ENCODE data around the gene TTK. TPM values are rescaled to one million over a fixed set of nuclear protein-coding genes. Genes with fewer than 3 reads are reported as not detected.

Gene TTK
- polyA plus RNA-seq, 1 experiment = 5.1 TPM

DNA sequence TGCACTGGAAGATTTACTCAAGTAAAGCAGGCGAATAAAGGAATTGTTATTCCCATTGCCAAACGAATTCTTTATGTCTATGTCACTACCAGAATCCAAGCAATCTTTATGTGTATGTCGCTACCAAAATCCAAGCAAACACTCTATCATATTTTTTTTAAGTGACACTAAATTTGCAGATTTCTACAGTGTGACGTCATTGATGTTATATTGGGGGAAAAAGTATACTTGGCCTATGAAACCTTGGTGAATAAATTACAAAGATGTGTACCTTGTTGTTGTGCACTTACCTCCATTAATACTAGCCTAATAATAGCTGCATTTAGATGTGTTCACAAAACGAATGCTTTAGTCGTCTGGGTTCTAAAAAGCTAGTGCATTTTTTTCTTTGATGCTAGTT is 957 bp downstream of the TTK start:
- DNase-seq (ENCODE audit: low read depth) = no peak
- ChIA-PET CTCF (no interaction called here), POLR2A (interaction anchor here (0.6 kb wide), 1 partner anchor 794 kb away, joined by 8 read pairs; no protein-coding TSS in a partner anchor)
- peak overlapping the region; percentile 81 for H3K4me3 ChIP-seq (ENCODE audit: low read depth, low read length)
- TF ChIP-seq, protein P1, sequence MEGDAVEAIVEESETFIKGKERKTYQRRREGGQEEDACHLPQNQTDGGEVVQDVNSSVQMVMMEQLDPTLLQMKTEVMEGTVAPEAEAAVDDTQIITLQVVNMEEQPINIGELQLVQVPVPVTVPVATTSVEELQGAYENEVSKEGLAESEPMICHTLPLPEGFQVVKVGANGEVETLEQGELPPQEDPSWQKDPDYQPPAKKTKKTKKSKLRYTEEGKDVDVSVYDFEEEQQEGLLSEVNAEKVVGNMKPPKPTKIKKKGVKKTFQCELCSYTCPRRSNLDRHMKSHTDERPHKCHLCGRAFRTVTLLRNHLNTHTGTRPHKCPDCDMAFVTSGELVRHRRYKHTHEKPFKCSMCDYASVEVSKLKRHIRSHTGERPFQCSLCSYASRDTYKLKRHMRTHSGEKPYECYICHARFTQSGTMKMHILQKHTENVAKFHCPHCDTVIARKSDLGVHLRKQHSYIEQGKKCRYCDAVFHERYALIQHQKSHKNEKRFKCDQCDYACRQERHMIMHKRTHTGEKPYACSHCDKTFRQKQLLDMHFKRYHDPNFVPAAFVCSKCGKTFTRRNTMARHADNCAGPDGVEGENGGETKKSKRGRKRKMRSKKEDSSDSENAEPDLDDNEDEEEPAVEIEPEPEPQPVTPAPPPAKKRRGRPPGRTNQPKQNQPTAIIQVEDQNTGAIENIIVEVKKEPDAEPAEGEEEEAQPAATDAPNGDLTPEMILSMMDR (IDR thresholded peaks at IDR 0.05; ENCODE audit: insufficient read depth, low read depth, low read length) = no peak
- H3K27me3 ChIP-seq (ENCODE audit: control insufficient read depth, insufficient read depth, low read length) = no peaks in the 10 kb centered on the region
- H3K36me3 ChIP-seq (ENCODE audit: control insufficient read depth, insufficient read depth, low read length) = no peaks in the 10 kb centered on the region

DNA sequence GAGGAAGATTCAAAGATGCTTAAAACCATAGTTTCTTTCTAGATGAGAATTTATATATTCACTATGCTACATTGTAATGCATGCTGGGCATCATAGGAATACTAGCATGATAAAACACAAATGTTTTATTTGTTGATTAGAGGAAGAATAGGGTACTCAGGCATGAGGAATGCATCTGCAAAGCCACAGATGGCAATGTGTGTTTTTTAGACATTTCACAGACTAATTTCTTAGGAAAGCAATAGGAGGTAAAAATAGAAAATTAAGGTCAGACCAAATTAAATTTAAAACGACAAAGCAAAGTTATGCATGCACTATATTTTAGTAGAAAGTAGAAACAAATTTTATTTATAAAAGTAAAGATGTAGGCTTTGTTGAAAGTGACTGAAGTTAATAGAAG is 2.1 kb downstream of the TTK start:
- no peak overlapping the region for H3K4me3 ChIP-seq (ENCODE audit: low read depth, low read length)
- no peaks in the 10 kb centered on the region for H3K36me3 ChIP-seq (ENCODE audit: control insufficient read depth, insufficient read depth, low read length)
- TF ChIP-seq, protein P1 (IDR thresholded peaks at IDR 0.05; ENCODE audit: insufficient read depth, low read depth, low read length) = no peak
- DNase-seq (ENCODE audit: low read depth) = no peak
- POLR2A ChIA-PET = no interaction called here
- no peaks in the 10 kb centered on the region for H3K27me3 ChIP-seq (ENCODE audit: control insufficient read depth, insufficient read depth, low read length)
- CTCF ChIA-PET = interaction anchor here (1.0 kb wide), 1 partner anchor 58 kb away, joined by 3 read pairs; no protein-coding TSS in a partner anchor

DNA sequence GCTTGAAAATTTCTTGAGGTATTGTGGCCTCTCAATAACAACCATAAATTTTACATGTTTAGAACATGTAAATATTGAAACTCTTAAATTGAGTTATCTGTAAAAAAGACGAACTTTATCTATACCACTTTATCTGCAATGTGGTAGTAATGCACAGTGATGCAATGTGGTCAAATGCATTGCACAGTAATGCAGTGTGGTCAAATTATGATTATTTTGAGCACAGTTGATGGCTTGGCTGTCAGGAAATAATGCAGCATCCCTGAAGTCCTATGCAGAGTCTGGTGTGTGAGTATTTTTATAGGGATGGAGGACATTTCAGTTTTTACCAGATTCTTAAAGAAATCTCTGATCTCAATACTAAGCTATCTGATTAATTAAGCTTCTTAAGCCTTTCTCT is 5.1 kb downstream of the TTK start:
- ChIA-PET CTCF (interaction anchor here (1.3 kb wide), 1 partner anchor 60 kb away, joined by 3 read pairs; no protein-coding TSS in a partner anchor), POLR2A (no interaction called here)
- H3K27me3 ChIP-seq (ENCODE audit: control insufficient read depth, insufficient read depth, low read length) = no peaks in the 10 kb centered on the region
- TF ChIP-seq, protein P1 (IDR thresholded peaks at IDR 0.05; ENCODE audit: insufficient read depth, low read depth, low read length) = no peak
- no peak for DNase-seq (ENCODE audit: low read depth)
- H3K36me3 ChIP-seq (ENCODE audit: control insufficient read depth, insufficient read depth, low read length) = no peaks in the 10 kb centered on the region
- no peak overlapping the region for H3K4me3 ChIP-seq (ENCODE audit: low read depth, low read length)

DNA sequence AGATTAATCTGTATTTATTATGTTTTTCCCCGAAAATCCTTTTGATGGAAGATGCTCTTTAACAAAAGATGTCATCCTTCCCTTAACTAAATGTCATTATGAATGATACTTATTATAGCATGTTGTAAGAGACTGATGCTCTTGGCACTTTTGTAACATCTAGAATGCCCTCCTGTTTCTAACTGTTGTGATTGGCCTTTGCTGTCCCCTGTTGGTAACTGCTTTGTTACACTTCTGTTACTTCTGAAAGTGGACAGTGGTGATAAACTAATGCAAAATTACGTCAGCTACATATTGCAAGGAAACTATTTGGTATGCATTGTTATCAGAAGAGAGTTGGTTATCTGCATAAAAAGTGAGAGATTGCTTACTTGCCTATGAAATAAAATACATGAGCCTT is 5.8 kb downstream of the TTK start:
- Histone ChIP-seq H3K27me3 (ENCODE audit: control insufficient read depth, insufficient read depth, low read length) (no peaks in the 10 kb centered on the region), H3K4me3 (ENCODE audit: low read depth, low read length) (no peak overlapping the region), H3K36me3 (ENCODE audit: control insufficient read depth, insufficient read depth, low read length) (no peaks in the 10 kb centered on the region)
- ChIA-PET CTCF (interaction anchor here (1.3 kb wide), 1 partner anchor 61 kb away, joined by 3 read pairs; no protein-coding TSS in a partner anchor), POLR2A (no interaction called here)
- no peak for DNase-seq (ENCODE audit: low read depth)
- TF ChIP-seq, protein P1 (IDR thresholded peaks at IDR 0.05; ENCODE audit: insufficient read depth, low read depth, low read length) = no peak

DNA sequence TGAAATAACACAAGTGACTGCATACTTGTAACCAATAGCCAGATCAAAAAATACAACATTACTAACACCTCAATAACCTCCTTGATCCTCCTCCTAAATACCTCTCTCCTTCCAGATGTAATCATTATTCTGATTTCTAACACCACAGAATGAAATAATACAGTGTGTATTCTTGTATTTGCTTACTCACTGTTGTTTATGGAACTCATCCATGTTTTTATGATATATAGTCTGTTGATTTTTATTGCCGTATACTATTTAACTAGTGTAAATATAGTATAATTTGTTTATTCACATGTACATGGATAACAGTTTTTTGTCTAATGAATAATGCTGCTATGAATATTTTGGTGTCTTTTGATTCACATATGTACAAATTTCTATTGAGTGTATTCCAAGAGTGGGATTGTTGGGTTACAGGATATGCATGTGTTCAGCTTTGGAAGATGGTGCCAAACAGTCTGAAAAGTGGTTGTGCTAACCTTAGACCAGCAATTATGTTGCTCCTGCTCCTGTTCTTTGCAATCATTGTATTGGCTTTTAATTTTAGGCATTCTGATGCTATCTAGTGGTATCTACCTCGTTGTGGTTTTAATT is 11.5 kb downstream of the TTK start:
- no peak for DNase-seq (ENCODE audit: low read depth)

More for the DNA sequence above, 11.5 kb downstream of the TTK start:
- Histone ChIP-seq H3K36me3 (ENCODE audit: control insufficient read depth, insufficient read depth, low read length) (no peaks in the 10 kb centered on the region), H3K4me3 (ENCODE audit: low read depth, low read length) (no peak overlapping the region), H3K27me3 (ENCODE audit: control insufficient read depth, insufficient read depth, low read length) (no peaks in the 10 kb centered on the region)
- POLR2A ChIA-PET = no interaction called here
- CTCF ChIA-PET = interaction anchor here (0.7 kb wide), 1 partner anchor 28 kb away, joined by 3 read pairs; no protein-coding TSS in a partner anchor
- TF ChIP-seq, protein P1 (IDR thresholded peaks at IDR 0.05; ENCODE audit: insufficient read depth, low read depth, low read length) = no peak

All from BJ (cell line).